Keratinocyte (primary cell): ENCODE measurements around the gene KLHDC8B. TPM values are rescaled to one million over a fixed set of nuclear protein-coding genes. Genes with fewer than 3 reads are reported as not detected.

Experiments used
- DNase-seq: peaks from one replicate; pipeline ENCODE4 v3.0.0-alpha.2; 2011; ENCODE audit warnings: low read depth, missing footprints, low spot score
- FAIRE-seq: peaks from 2 replicates; lab custom pipeline; 2011; peaks lifted over from hg19 to GRCh38; lab: Jason Lieb, UNC
- H2AFZ ChIP-seq: 2 replicates; pipeline ENCODE4 v1.6.0; 2012; ENCODE audit warnings: low read length, control low read depth, inconsistent platforms; ENCODE audit not compliant: control insufficient read depth
- H3K27ac ChIP-seq: 2 replicates; pipeline ENCODE4 v1.5.1; 2011; ENCODE audit warnings: low read length; ENCODE audit not compliant: control insufficient read depth, insufficient read depth
- H3K27me3 ChIP-seq: 3 replicates; pipeline ENCODE4 v1.6.0; 2011; ENCODE audit warnings: low read length; ENCODE audit not compliant: control insufficient read depth, insufficient read depth; ENCODE audit errors: extremely low read depth
- H3K36me3 ChIP-seq, 2 experiments: 2 replicates in 1 of 2; 3 replicates in 1 of 2; pipeline ENCODE4 v1.5.1; 2011; ENCODE audit warnings: low read length in 2 of 2, mild to moderate bottlenecking in 1 of 2; ENCODE audit not compliant: control insufficient read depth in 2 of 2, insufficient read depth in 2 of 2; ENCODE audit errors: extremely low read depth in 1 of 2
- H3K4me1 ChIP-seq: 3 replicates; pipeline ENCODE4 v1.5.1; 2011; ENCODE audit warnings: low read length; ENCODE audit not compliant: control insufficient read depth, insufficient read depth; ENCODE audit errors: extremely low read depth
- H3K4me2 ChIP-seq: 3 replicates; pipeline ENCODE4 v1.6.0; 2011; ENCODE audit warnings: low read depth, low read length; ENCODE audit not compliant: control insufficient read depth, insufficient read depth; ENCODE audit errors: extremely low read depth
- H3K4me3 ChIP-seq, 3 experiments: fragments of 200-600 bp in 1 of 3; sonication (generic) in 1 of 3; 2 replicates in 2 of 3; 3 replicates in 1 of 3; pipeline ENCODE4 v1.5.1; 2011 to 2016; ENCODE audit warnings: low read length in 3 of 3, mild to moderate bottlenecking in 3 of 3, control low read depth in 2 of 3, inconsistent platforms in 1 of 3, low read depth in 1 of 3, mixed read lengths in 1 of 3, mixed run types in 1 of 3, moderate library complexity in 1 of 3; ENCODE audit not compliant: control insufficient read depth in 2 of 3, insufficient read depth in 2 of 3; ENCODE audit errors: extremely low read depth in 1 of 3
- H3K79me2 ChIP-seq: 2 replicates; pipeline ENCODE4 v1.6.0; 2012; ENCODE audit warnings: low read length; ENCODE audit not compliant: control insufficient read depth, insufficient read depth
- H3K9ac ChIP-seq: 3 replicates; pipeline ENCODE4 v1.6.0; 2011; ENCODE audit warnings: low read length; ENCODE audit not compliant: control insufficient read depth, insufficient read depth; ENCODE audit errors: extremely low read depth
- H3K9me1 ChIP-seq: 3 replicates; pipeline ENCODE4 v1.6.0; 2011; ENCODE audit warnings: low read length; ENCODE audit not compliant: control insufficient read depth, insufficient read depth; ENCODE audit errors: extremely low read depth
- H3K9me3 ChIP-seq: 2 replicates; pipeline ENCODE4 v1.5.1; 2012; ENCODE audit warnings: low read depth, low read length; ENCODE audit not compliant: control insufficient read depth
- H4K20me1 ChIP-seq: 3 replicates; pipeline ENCODE4 v1.6.0; 2011; ENCODE audit warnings: low read length; ENCODE audit not compliant: control insufficient read depth, insufficient read depth; ENCODE audit errors: extremely low read depth
- EZH2 ChIP-seq: IDR thresholded peaks from one replicate; pipeline ENCODE4 v1.6.1; 2012; ENCODE audit warnings: inconsistent platforms, mild to moderate bottlenecking, low read length, moderate library complexity
- dilution Hi-C: fragments of 300-500 bp; cut with MboI; formaldehyde crosslinking; loops from one replicate; pipeline ENCODE4 v1.7.0; 2020; ENCODE audit warnings: low sequenced_read_pairs; ENCODE audit not compliant: extremely low pct_ligation_motif_present
- polyA plus RNA-seq, 5 experiments: library from polyadenylated mRNA; depleted of rRNA in 3 of 5; stranded (reverse) in 3 of 5; stranded (forward) in 1 of 5; unstranded in 1 of 5; fragments of >200 nt; gene quantifications; 1 replicate in 1 of 5; 2 replicates in 3 of 5; 3 replicates in 1 of 5; pipeline versions ENCODE4 v1.2.1 to v1.2.3, GENCODE V29; 2011 to 2012; ENCODE audit warnings: missing spikeins in 2 of 5, low read depth in 1 of 5, low replicate concordance in 1 of 5
- TF ChIP-seq, protein P1 (sequence below), 3 experiments: IDR thresholded peaks in 1 of 3; conservative IDR thresholded peaks in 1 of 3; optimal IDR thresholded peaks in 1 of 3; 2 replicates in 2 of 3; 3 replicates in 1 of 3; pipeline versions ENCODE3 to v1.5.1; 2011; ENCODE audit warnings: low read length in 3 of 3, mild to moderate bottlenecking in 3 of 3, moderate library complexity in 2 of 3, control low read depth in 1 of 3, inconsistent platforms in 1 of 3; ENCODE audit not compliant: insufficient read depth in 2 of 3; ENCODE audit errors: extremely low read depth in 1 of 3

KLHDC8B gene
- polyA plus RNA-seq, 1 donor (not counting 4 experiments of a cell fraction or from before 2014, with no cell fraction given): 19.5 TPM

DNA sequence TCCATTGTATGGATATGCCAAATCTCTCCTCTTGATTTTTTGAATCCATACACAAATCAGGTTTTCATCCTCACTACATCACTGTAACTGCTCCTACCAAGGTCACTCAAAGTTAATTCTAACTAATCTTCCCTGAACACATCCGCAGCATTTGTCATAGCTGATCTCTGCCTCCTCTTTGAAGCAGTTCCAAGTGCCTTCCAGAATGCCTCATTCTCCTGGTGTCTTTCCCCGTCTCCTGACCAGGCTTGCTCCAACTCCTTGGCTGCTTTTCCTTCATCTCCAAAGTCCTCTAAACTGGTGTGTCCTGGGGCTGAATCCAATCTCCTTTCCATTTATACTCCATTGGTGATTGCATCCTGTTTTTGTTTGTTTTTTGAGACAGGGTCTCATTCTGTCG, 26.8 kb downstream of the KLHDC8B start:
- no peaks in the 10 kb centered on the region for H3K79me2 ChIP-seq
- TF ChIP-seq EZH2: no peak
- TF ChIP-seq, protein P1, sequence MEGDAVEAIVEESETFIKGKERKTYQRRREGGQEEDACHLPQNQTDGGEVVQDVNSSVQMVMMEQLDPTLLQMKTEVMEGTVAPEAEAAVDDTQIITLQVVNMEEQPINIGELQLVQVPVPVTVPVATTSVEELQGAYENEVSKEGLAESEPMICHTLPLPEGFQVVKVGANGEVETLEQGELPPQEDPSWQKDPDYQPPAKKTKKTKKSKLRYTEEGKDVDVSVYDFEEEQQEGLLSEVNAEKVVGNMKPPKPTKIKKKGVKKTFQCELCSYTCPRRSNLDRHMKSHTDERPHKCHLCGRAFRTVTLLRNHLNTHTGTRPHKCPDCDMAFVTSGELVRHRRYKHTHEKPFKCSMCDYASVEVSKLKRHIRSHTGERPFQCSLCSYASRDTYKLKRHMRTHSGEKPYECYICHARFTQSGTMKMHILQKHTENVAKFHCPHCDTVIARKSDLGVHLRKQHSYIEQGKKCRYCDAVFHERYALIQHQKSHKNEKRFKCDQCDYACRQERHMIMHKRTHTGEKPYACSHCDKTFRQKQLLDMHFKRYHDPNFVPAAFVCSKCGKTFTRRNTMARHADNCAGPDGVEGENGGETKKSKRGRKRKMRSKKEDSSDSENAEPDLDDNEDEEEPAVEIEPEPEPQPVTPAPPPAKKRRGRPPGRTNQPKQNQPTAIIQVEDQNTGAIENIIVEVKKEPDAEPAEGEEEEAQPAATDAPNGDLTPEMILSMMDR (optimal IDR thresholded peaks at IDR 0.05 in 1 of 3, IDR thresholded peaks at IDR 0.05 in 1 of 3, conservative IDR thresholded peaks at IDR 0.05 in 1 of 3; ENCODE audit: extremely low read depth in 1 of 3, insufficient read depth in 2 of 3, low read length in 3 of 3): no peak
- H3K9me1 ChIP-seq: no peaks in the 10 kb centered on the region
- no peaks in the 10 kb centered on the region for H3K36me3 ChIP-seq
- H2AFZ ChIP-seq: no peak overlapping the region
- no peak overlapping the region for H3K9ac ChIP-seq
- no peak overlapping the region for H3K4me3 ChIP-seq
- FAIRE-seq (peak; percentile 73), DNase-seq (no peak)
- no peaks in the 10 kb centered on the region for H3K4me1 ChIP-seq
- no peak overlapping the region for H3K4me2 ChIP-seq
- no peaks in the 10 kb centered on the region for H4K20me1 ChIP-seq
- peaks cover 8% of the 10 kb centered on the region for H3K27me3 ChIP-seq
- H3K27ac ChIP-seq: no peak overlapping the region
- H3K9me3 ChIP-seq: no peaks in the 10 kb centered on the region
- dilution Hi-C loops: no loop called here

DNA sequence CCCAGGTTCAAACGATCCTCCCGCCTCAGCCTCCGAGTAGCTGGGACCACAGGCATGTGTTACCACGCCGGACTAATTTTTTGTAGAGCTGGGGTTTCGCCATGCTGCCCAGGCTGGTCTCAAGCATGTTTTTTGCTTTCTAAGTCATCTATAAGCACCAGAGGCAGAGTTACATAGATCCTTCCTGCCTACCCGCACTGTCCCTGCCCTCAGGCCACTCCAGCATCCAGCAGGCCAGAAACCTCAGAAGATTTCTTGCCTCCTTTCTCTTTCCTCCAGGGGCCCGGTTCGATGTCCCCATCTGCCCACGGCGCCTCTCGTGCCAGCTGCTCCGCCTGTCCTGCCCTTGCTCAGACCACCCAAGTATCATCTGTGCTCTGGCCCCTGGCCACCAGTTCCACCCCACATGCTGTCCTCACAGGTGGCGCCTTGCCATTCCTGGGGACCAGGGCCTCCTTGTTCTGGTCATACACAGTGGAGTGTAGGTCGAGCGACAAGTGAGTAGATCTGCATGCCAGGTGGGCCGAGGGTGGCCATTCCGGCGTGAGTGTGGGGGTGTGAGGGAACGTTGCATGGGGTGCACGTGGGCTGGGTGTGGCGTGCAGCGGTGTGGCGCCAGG, 27.3 kb downstream of the KLHDC8B start:
- Histone ChIP-seq H4K20me1 (no peaks in the 10 kb centered on the region), H3K9me1 (no peaks in the 10 kb centered on the region), H3K27me3 (peaks cover 8% of the 10 kb centered on the region), H3K9ac (no peak overlapping the region), H3K9me3 (no peaks in the 10 kb centered on the region), H3K79me2 (no peaks in the 10 kb centered on the region), H2AFZ (no peak overlapping the region), H3K27ac (no peak overlapping the region), H3K4me1 (no peaks in the 10 kb centered on the region), H3K4me2 (no peak overlapping the region), H3K36me3 (no peaks in the 10 kb centered on the region), H3K4me3 (no peak overlapping the region)
- TF ChIP-seq EZH2: no peak
- TF ChIP-seq, protein P1 (optimal IDR thresholded peaks at IDR 0.05 in 1 of 3, IDR thresholded peaks at IDR 0.05 in 1 of 3, conservative IDR thresholded peaks at IDR 0.05 in 1 of 3; ENCODE audit: extremely low read depth in 1 of 3, insufficient read depth in 2 of 3, low read length in 3 of 3): no peak
- FAIRE-seq: no peak
- dilution Hi-C loops: no loop called here
- DNase-seq: no peak
